H4 (cell line): ENCODE measurements around the gene SLC26A9. TPM values are rescaled to one million over a fixed set of nuclear protein-coding genes. Genes with fewer than 3 reads are reported as not detected.
A peak's percentile ranks its signal among the peaks of the same experiment; 100 is the strongest.
"Not testable (repeated sequence)": the region's sequence is repeated elsewhere in the genome, so short reads cannot be mapped to it uniquely, and the experiment has no call there.

Experiments
- DNase-seq: peaks from one replicate; pipeline ENCODE4 v3.0.0-alpha.2; 2015; ENCODE audit warnings: low spot score
- total RNA-seq: library from RNA; depleted of rRNA; stranded (reverse); fragments of >200 nt; shearing (Covaris generic); gene quantifications from 2 replicates; pipeline ENCODE4 v1.2.3, GENCODE V29; 2014

SLC26A9 gene
- total RNA-seq, 1 experiment from 2014 or later: not detected

DNA sequence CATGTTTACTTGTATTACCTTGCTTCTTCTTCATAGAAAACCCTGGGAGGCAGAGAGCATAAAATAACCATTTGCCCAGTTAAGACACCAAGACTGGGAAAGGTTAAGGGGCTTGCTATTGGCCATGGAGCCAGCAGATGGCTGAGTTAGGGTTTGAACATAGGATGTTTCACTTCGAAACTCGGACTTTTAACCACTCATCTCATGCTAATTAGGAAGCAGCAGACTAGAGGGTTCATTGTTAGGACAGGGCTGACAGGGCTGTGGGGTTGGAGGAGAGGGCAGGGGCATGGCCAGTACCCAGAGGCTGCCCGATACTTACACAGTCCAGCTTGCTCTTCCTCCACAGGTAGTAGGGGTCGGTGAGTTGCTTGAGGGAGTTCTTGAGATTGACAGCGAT lies 17.0 kb downstream of the SLC26A9 start:
- DNase-seq: no peak

DNA sequence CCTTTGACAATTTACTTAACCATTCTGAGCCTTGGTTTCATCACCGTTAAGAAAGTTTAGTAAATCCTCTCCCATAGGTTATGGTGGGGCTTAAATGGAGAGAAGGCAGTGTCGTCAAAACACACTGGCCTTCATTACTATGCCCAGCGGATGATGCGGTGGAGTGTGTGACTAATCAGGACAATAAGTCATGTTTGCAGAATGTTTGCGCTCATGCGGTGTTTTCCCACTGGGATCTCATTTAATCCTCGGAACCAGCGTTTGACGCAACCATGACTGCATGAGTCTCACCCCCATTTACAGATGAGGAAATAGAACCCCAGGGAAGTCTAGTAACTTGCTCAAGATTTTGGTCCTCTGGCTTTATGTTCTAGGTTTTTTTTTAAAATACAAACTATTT lies 17.5 kb downstream of the SLC26A9 start:
- peak; percentile 57 for DNase-seq

DNA sequence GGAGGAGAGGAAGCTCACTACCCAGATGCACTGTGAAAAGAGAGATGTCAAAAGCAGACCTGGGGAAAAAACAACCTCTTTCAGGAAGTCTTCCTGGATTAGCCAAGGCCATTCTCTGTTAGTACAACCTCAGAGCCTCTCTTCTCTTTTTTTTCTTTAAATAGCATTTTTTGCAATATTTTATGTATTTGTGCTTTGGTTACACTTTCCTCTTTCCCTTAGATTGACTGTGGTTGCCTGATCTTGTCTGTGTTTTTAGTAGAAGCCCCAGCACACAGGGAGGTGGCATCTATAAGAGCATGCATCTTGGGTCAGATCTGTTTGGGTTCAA lies 18.8 kb downstream of the SLC26A9 start:
- no peak for DNase-seq

GRCh38 chr1:205923651-205924459 lies 19.4 kb downstream of the SLC26A9 start:
- no peak for DNase-seq

DNA sequence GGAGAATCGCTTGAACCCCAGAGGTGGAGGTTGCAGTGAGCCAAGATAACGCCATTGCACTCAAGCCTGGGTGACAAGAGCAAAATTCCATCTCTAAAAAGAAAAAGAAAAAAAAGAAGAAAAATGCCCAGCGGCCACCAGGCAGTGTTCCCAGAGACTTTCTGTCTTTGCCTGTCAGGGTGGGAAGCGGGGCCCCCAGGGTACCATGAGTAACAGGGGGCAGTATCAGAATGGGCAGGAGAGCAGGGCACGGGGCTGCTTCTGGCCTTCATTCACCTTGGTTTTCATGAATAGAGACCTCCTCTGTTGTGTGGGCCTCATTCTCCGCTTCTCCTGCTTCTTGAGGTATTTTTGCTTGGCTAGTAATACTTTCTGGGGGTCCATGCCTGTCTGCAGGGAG lies 20.4 kb downstream of the SLC26A9 start:
- no peak for DNase-seq

GRCh38 chr1:205922314-205922713 lies 20.9 kb downstream of the SLC26A9 start:
- no peak for DNase-seq

DNA sequence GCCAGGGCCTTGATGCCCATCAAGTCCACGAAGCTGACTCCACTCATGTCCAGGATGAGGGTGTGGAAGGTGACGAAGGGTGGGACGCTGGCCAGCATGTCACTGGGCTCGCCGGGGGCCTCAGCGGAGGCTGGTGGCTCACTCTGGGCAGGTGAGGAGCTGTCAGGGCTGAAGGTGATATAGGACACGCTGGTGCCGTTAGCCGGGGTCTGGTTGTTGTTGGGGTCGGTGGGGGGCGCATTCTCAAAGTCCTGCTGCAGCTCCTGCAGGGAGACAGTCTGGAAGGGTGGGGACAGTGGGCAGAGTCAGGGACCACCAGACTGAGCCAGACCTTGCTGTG lies 21.7 kb downstream of the SLC26A9 start:
- no peak for DNase-seq

DNA sequence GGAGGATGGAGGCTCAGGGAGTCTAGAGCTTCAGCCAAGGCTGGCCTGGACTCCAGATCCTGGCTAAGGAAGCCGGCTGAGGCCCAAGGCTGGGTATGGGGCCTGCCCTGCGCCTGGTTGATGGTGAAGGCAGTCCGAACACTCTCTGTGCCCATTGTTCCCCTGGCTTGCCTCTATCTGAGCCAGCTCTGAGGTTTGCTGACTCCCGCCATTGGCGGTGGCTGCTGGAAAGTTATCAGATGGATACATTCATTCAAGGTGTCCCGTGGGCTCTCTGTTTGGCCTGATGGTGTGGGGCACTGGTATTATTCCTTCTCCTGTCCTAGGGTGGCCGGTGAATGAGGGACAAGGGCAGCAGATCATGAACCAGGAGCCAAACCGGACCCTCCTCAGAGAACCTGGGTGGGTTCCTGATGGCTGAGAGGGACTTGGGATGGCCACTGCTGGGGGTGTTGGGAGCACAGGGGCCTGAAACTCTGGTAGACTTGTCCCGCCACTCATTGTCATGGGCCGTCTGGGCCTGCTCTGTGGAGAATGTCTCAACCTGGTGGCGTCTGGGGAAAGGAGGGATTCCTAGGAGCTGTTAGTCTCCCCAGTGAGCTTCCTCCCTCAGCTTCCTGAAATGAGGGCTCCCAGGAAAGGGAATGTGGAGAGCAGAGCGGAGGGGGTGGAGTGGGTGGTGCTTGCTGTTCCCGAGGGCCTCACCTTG lies 22.2 kb downstream of the SLC26A9 start:
- DNase-seq: no peak

GRCh38 chr1:205920159-205920558 lies 23.1 kb downstream of the SLC26A9 start:
- no peak for DNase-seq

- DNase-seq: peak; percentile 79
Measured at GRCh38 chr1:205918955-205919746, 24.1 kb downstream of the SLC26A9 start.

DNA sequence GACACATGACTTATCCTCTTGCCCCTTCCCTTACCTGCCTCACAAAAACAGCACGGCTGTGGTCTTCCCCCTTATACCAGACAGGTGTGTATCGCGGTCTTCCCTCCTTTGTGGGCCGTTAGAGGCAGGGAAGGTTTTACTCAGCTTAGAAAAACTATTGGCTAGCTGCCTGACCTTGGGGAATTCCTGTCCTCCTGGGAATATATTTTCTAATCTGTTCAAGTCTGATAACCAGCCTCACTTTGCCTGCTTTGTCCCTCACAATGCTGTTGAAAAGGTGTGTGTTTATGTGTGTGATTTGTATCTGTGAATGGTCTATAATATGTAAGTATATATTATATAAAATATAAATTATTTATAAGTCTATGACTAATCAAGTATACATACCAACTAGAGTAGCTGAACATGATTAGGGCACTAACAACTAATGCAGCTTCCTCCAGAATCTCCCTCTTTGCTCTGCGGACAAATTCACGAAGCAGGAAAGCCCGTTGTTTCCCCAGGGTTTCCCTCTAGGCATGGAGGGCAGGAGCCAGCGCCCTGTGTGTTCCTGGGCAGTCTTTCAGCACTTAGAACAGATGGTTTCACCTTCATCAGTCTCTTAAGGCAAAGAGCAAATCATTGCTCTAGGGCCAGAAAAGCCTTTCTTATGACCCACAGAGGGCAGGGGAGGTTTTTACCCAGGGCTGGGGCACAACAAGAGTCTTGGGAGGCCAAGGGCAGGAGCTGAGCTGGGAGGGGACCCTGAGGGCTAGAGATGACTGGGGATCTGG lies 25.6 kb downstream of the SLC26A9 start:
- DNase-seq: no peak

GRCh38 chr1:205916541-205916940 lies 26.7 kb downstream of the SLC26A9 start:
- DNase-seq: no peak

DNA sequence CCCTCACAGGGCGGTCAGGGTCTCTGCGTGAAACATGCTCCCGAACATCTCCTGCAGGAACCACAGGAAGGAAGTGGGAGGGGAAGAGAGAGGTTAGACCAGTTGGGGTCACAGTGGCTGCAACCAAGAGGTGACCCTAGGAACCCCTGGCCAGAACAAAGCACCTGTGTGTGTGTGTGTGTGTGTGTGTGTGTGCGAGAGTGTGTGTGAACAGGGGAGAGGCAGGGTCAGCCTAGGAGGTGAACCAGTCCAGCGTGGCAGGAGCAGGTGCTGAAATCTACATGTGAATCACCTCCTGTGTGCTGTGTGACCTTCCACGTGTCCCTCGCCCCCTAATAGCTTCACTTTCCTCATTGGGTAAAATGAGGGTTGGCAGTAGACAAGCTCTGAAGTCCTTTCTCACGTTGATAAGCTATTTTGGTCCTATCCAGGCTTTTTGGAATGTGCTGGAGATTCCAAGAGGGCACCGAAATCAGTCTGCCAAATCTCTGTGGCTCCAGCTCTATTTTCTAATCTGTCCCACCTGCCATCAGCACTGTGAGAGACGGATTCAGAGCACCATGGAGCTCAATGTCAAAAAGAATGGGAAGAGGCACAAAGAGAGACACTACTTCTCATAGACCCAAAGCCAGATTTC lies 27.8 kb downstream of the SLC26A9 start:
- no peak for DNase-seq

- DNase-seq: no peak
Measured at GRCh38 chr1:205914730-205915129, 28.5 kb downstream of the SLC26A9 start.

GRCh38 chr1:205914155-205914507 lies 29.1 kb downstream of the SLC26A9 start:
- no peak for DNase-seq

DNA sequence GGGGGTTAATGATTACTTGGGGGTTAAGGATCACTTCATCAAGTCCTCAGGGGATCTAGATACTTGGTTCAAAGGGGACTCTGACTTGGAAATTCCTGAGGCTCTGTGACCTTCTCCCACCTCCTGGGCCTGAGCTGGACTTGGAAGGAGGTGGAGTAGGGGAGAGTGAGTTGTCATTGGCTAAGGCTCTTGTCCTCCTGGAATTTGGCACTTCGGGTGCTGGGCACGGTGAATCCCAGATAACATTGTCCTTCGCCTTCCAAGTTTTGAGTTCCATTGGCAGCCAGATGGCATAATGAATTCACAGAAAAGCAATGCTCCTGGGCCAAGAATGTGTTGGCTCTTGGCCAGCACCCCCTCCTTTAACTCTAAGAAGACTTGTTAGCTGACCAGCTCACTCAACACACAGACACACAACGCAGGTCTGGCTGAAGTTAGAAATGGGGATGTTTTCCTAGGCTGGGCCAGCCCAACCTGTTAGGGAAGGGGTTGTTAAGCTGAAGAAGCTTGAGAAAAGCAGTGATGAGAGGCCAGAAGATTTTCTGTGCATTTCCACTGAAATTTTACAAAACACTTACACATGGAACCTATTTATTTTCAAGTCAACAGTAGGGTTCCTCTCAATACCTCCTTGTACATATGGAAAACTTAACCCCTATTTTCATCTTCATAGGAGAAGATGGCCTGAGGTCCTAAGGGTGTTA lies 29.7 kb downstream of the SLC26A9 start:
- DNase-seq: no peak

GRCh38 chr1:205907794-205908193 lies 35.5 kb downstream of the SLC26A9 start:
- no peak for DNase-seq

GRCh38 chr1:205905095-205905494 lies 38.2 kb downstream of the SLC26A9 start:
- DNase-seq: not testable (repeated sequence)

GRCh38 chr1:205896351-205896750 lies 46.9 kb downstream of the SLC26A9 start:
- DNase-seq: no peak

DNA sequence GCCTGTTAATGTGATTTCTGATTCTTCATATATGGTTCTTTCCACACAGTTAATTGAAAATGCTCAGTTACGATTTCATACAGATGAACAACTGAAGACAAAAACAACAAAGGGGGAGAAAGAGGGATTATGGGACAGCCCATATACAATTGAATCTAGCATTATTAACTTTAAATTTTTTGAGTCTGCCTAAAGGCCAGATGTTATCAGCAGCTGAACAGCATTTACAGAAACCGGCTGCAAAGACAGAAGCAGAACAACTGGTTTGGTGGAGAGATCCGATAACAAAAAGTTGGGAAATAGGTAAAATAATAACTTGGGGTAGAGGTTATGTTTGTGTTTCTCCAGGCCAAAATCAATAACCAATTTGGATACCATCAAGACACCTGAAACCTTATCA lies 49.1 kb downstream of the SLC26A9 start:
- not testable (repeated sequence) for DNase-seq

GRCh38 chr1:205892175-205892574 lies 51.1 kb downstream of the SLC26A9 start:
- DNase-seq: not testable (repeated sequence)
